Glutamatergic neuron (in vitro differentiated cells): ENCODE measurements around the gene ULK1. TPM values are rescaled to one million over a fixed set of nuclear protein-coding genes. Genes with fewer than 3 reads are reported as not detected.

Experiments
- DNase-seq: peaks from one replicate; pipeline ENCODE4 v3.0.0; 2022
- H3K27ac Mint-ChIP-seq: one replicate; pipeline ENCODE4 v1.8.0; 2020; ENCODE audit warnings: mild to moderate bottlenecking, mixed read lengths, inconsistent platforms; ENCODE audit not compliant: unreplicated experiment
- H3K27me3 Mint-ChIP-seq: one replicate; pipeline ENCODE4 v1.8.0; 2020; ENCODE audit warnings: mild to moderate bottlenecking, moderate library complexity, mixed read lengths, inconsistent platforms; ENCODE audit not compliant: unreplicated experiment
- H3K36me3 Mint-ChIP-seq: one replicate; pipeline ENCODE4 v1.8.0; 2020; ENCODE audit warnings: mild to moderate bottlenecking, mixed read lengths, inconsistent platforms; ENCODE audit not compliant: unreplicated experiment
- H3K4me1 Mint-ChIP-seq: one replicate; pipeline ENCODE4 v1.8.0; 2020; ENCODE audit warnings: mild to moderate bottlenecking, low read depth, mixed read lengths, inconsistent platforms; ENCODE audit not compliant: unreplicated experiment
- H3K4me3 Mint-ChIP-seq: one replicate; pipeline ENCODE4 v1.8.0; 2020; ENCODE audit warnings: mild to moderate bottlenecking, mixed read lengths, inconsistent platforms; ENCODE audit not compliant: unreplicated experiment
- H3K9me3 Mint-ChIP-seq: one replicate; pipeline ENCODE4 v1.8.0; 2020; ENCODE audit warnings: mild to moderate bottlenecking, moderate library complexity, mixed read lengths, inconsistent platforms; ENCODE audit not compliant: unreplicated experiment
- total RNA-seq: library from RNA; stranded (reverse); fragmentation: NEBNext Ultra II Directional; extraction: Animal tissue kit (Norgen Biotek cat#: 25700); gene quantifications from one replicate; pipeline ENCODE4 v1.2.1, GENCODE V29; 2021; ENCODE audit not compliant: unreplicated experiment
- TF ChIP-seq, protein P1 (sequence below): fragments of 200-600 bp; sonication (generic); IDR thresholded peaks from one replicate; pipeline ENCODE4 v1.5.0; 2021; ENCODE audit not compliant: partially characterized antibody, unreplicated experiment

The ULK1 gene
- total RNA-seq, 1 donor from 2014 or later, result 168 TPM

- Mint-ChIP-seq H3K36me3 (no peaks in the 10 kb centered on the region), H3K4me3 (no peak overlapping the region)
- DNase-seq, result no peak
Measured at GRCh38 chr12:131941116-131941986, 46.9 kb downstream of the ULK1 start.

DNA sequence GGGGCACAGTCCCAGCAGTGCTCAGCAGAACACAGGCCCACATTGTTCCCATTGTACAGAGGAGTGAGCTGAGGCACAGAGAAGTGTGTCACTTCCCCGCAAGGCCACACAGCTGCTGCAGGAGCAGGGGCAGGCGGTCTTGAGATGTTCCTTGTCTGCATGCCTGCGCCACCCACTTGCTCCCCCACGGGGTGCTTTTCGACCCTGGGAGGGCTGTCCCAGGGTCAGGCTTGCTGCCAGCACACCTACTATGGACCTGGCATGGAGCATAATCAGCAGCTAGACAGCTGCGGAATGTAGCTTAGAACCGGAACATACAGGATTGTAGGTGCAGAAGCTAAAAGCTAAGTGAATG lies 47.5 kb downstream of the ULK1 start:
- Mint-ChIP-seq H3K9me3 (peaks cover 4% of the 10 kb centered on the region), H3K4me1 (no peaks in the 10 kb centered on the region), H3K27ac (no peak overlapping the region), H3K36me3 (no peaks in the 10 kb centered on the region), H3K27me3 (no peaks in the 10 kb centered on the region), H3K4me3 (no peak overlapping the region)
- no peak for DNase-seq
- TF ChIP-seq, protein P1, sequence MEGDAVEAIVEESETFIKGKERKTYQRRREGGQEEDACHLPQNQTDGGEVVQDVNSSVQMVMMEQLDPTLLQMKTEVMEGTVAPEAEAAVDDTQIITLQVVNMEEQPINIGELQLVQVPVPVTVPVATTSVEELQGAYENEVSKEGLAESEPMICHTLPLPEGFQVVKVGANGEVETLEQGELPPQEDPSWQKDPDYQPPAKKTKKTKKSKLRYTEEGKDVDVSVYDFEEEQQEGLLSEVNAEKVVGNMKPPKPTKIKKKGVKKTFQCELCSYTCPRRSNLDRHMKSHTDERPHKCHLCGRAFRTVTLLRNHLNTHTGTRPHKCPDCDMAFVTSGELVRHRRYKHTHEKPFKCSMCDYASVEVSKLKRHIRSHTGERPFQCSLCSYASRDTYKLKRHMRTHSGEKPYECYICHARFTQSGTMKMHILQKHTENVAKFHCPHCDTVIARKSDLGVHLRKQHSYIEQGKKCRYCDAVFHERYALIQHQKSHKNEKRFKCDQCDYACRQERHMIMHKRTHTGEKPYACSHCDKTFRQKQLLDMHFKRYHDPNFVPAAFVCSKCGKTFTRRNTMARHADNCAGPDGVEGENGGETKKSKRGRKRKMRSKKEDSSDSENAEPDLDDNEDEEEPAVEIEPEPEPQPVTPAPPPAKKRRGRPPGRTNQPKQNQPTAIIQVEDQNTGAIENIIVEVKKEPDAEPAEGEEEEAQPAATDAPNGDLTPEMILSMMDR, result no peak

More at GRCh38 chr12:131941116-131941986, 46.9 kb downstream of the ULK1 start:
- H3K9me3 Mint-ChIP-seq, result peaks cover 4% of the 10 kb centered on the region
- H3K27me3 Mint-ChIP-seq, result no peaks in the 10 kb centered on the region
- TF ChIP-seq, protein P1, result no peak
- no peaks in the 10 kb centered on the region for H3K4me1 Mint-ChIP-seq
- H3K27ac Mint-ChIP-seq, result no peak overlapping the region

GRCh38 chr12:131942671-131943070 lies 48.2 kb downstream of the ULK1 start:
- DNase-seq, result no peak
- no peaks in the 10 kb centered on the region for H3K36me3 Mint-ChIP-seq
- no peaks in the 10 kb centered on the region for H3K4me1 Mint-ChIP-seq
- H3K9me3 Mint-ChIP-seq, result peaks cover 4% of the 10 kb centered on the region
- TF ChIP-seq, protein P1, result no peak
- H3K27ac Mint-ChIP-seq, result no peak overlapping the region
- H3K27me3 Mint-ChIP-seq, result no peaks in the 10 kb centered on the region
- no peak overlapping the region for H3K4me3 Mint-ChIP-seq

DNA sequence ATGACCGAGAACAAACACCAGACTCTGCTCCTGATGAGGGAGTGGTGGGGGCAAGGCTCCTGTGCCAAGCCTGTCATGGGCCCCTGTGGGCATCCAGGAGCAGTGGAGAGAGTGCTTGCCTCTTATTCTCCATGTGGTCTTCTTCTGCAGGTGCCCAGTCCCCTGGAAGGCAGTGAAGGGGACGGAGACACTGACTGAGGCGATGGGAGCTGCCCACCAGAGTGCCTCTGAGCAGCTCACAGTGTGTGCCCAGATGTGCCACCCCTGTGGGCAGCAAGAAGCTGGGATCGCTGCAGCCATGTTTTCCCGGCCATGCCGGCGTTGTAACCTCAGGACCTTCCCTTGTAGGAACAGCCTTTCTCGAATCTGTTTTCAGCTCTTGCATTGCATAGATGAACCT lies 49.0 kb downstream of the ULK1 start:
- TF ChIP-seq, protein P1, result no peak
- H3K27ac Mint-ChIP-seq, result no peak overlapping the region
- no peaks in the 10 kb centered on the region for H3K4me1 Mint-ChIP-seq
- no peaks in the 10 kb centered on the region for H3K36me3 Mint-ChIP-seq
- peaks cover 4% of the 10 kb centered on the region for H3K9me3 Mint-ChIP-seq
- no peak for DNase-seq
- no peak overlapping the region for H3K4me3 Mint-ChIP-seq
- no peaks in the 10 kb centered on the region for H3K27me3 Mint-ChIP-seq

- Mint-ChIP-seq H3K9me3 (peaks cover 4% of the 10 kb centered on the region), H3K4me1 (no peaks in the 10 kb centered on the region), H3K27ac (no peak overlapping the region), H3K4me3 (no peak overlapping the region), H3K36me3 (no peaks in the 10 kb centered on the region), H3K27me3 (no peaks in the 10 kb centered on the region)
- no peak for DNase-seq
- TF ChIP-seq, protein P1, result no peak
Measured at GRCh38 chr12:131943876-131944275, 49.5 kb downstream of the ULK1 start.
